PC-9 (cell line): Measurements from ENCODE around the gene CHCHD4. TPM values are rescaled to one million over a fixed set of nuclear protein-coding genes. Genes with fewer than 3 reads are reported as not detected.
A peak's percentile ranks its signal among the peaks of the same experiment; 100 is the strongest.

Experiments
- BruUV-seq: library from RNA; stranded (reverse); fragments of 400-500 nt; replicated peaks from 2 replicates; lab custom pipeline; 2021; lab: Mats Ljungman, UMichigan
- CTCF ChIA-PET: fragments of 300-600 bp; sonication (Branson Sonifier 250); formaldehyde crosslinking; loops from one replicate; lab custom pipeline; 2022; ENCODE audit warnings: antibody characterized with exemption; lab: Charles Lee
- POLR2A ChIA-PET: fragments of 300-600 bp; sonication (Branson Sonifier 250); formaldehyde crosslinking; loops from one replicate; lab custom pipeline; 2022; ENCODE audit warnings: antibody characterized with exemption; ENCODE audit not compliant: unreplicated experiment; lab: Charles Lee
- DNase-seq, 2 experiments: peaks; one replicate each; pipeline versions ENCODE4 v3.0.0 to v3.0.0-alpha.2; 2015 to 2022; ENCODE audit warnings: mixed read lengths in 1 of 2
- H2AFZ ChIP-seq: fragments of 200-600 bp; sonication (generic); 2 replicates; pipeline ENCODE4 v1.8.1; 2017; ENCODE audit warnings: antibody characterized with exemption
- H3F3A ChIP-seq: fragments of 200-600 bp; sonication (generic); 2 replicates; pipeline ENCODE4 v1.8.1; 2017; ENCODE audit warnings: antibody characterized with exemption, mild to moderate bottlenecking, low read depth; ENCODE audit not compliant: insufficient read depth
- H3K27ac ChIP-seq: fragments of 200-600 bp; sonication (generic); 2 replicates; pipeline ENCODE4 v1.6.1; 2016; ENCODE audit warnings: mixed run types
- H3K27me3 ChIP-seq: fragments of 200-600 bp; sonication (generic); 2 replicates; pipeline ENCODE4 v1.6.1; 2016; ENCODE audit warnings: low read depth, mixed run types; ENCODE audit not compliant: insufficient read depth
- H3K36me3 ChIP-seq: fragments of 200-600 bp; sonication (generic); 2 replicates; pipeline ENCODE4 v1.6.1; 2016; ENCODE audit warnings: low read depth, mixed run types
- H3K4me1 ChIP-seq: fragments of 200-600 bp; sonication (generic); replicated peaks from 2 replicates; pipeline ENCODE4 v1.6.1; 2016; ENCODE audit warnings: mixed run types; ENCODE audit not compliant: insufficient read depth
- H3K4me2 ChIP-seq: fragments of 200-600 bp; sonication (generic); 2 replicates; pipeline ENCODE4 v1.6.1; 2017; ENCODE audit warnings: mixed run types
- H3K4me3 ChIP-seq: fragments of 200-600 bp; sonication (generic); 2 replicates; pipeline ENCODE4 v1.6.1; 2016; ENCODE audit warnings: mixed run types
- H3K79me2 ChIP-seq: fragments of 200-600 bp; sonication (generic); 2 replicates; pipeline ENCODE4 v1.6.1; 2017; ENCODE audit warnings: low read depth, mixed run types
- H3K9me2 ChIP-seq: fragments of 200-600 bp; sonication (generic); 2 replicates; pipeline ENCODE4 v1.8.1; 2017; ENCODE audit warnings: mild to moderate bottlenecking; ENCODE audit not compliant: insufficient read depth
- H3K9me3 ChIP-seq: fragments of 200-600 bp; sonication (generic); 2 replicates; pipeline ENCODE4 v1.8.1; 2016; ENCODE audit warnings: low read depth; ENCODE audit not compliant: insufficient read depth
- H4K20me1 ChIP-seq: fragments of 200-600 bp; sonication (generic); 2 replicates; pipeline ENCODE4 v1.8.1; 2017; ENCODE audit not compliant: insufficient read depth
- EZH2 ChIP-seq: fragments of 200-600 bp; sonication (generic); IDR thresholded peaks from 2 replicates; pipeline ENCODE4 v1.8.0; 2017; ENCODE audit warnings: antibody characterized with exemption, low read depth
- intact Hi-C: fragments of 100-400 bp; cut with micrococcal nuclease; formaldehyde crosslinking; loops from one replicate; pipeline ENCODE4 v1.10.0; 2022; ENCODE audit not compliant: unreplicated experiment
- total RNA-seq: library from RNA; stranded (reverse); gene quantifications from 2 replicates; pipeline ENCODE4 v1.2.3, GENCODE V29; 2021
- TF ChIP-seq, protein P1 (sequence below): fragments of 200-600 bp; sonication (generic); conservative IDR thresholded peaks from 2 replicates; pipeline ENCODE4 v1.6.1; 2017; ENCODE audit warnings: mixed run types, antibody characterized with exemption, mild to moderate bottlenecking, moderate library complexity

CHCHD4 gene
- total RNA-seq, 1 experiment from 2014 or later, result 17.6 TPM

DNA sequence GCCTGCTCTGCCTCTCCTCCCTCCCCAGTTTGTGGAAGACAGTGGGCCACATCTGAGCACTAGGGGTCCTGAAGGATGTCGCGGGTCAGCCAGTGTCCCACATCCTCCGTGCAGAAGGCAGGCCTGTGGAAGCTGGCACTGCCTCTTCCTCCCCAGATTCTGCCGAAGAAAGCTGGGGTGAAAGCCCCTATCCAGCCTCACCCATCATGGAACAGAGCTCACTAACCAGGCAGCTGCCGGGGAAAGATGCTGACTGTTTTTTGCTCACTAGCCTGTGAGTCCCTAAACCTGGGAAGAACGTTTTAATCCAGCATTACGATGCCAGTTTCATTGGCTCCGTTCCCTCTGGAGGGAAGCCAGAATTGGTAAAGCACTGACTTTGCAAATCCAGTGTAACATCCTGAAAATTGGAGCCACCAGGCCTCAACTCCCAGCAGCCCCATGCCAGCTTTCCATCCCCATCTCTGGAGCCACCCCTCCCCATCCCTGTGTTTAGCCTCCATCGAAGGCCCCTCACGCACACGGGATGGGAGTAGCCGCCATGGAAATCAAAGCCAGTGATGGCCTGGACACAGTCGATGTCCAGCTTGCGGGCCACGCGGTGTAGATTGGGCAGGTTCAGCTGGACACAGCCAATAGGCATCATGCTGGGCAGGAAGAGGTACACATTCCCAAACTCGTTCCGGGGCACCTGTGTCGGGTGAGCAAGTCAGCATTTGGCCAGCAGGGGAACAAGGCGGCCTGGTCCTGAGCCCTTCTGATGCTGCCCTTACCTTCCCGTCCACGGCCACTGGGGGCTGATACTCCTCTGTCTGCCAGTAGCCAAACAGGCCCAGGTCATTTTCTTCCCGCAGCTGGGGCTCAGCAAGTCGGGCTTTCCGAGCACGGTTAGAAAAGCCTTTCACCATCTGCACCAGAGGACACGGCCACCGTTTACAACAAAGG, 23.6 kb upstream of the CHCHD4 start:
- Histone ChIP-seq H3K9me3 (no peaks in the 10 kb centered on the region), H3F3A (peaks cover 22% of the 10 kb centered on the region), H3K9me2 (no peaks in the 10 kb centered on the region), H2AFZ (no peak overlapping the region), H3K27me3 (no peaks in the 10 kb centered on the region), H3K4me3 (no peak overlapping the region), H4K20me1 (no peaks in the 10 kb centered on the region), H3K36me3 (peaks cover 5% of the 10 kb centered on the region; the same call in 1 of the 2 replicates), H3K79me2 (no peaks in the 10 kb centered on the region), H3K4me1 (peaks cover 29% of the 10 kb centered on the region), H3K4me2 (no peak overlapping the region), H3K27ac (no peak overlapping the region)
- TF ChIP-seq EZH2, result no peak
- TF ChIP-seq, protein P1, sequence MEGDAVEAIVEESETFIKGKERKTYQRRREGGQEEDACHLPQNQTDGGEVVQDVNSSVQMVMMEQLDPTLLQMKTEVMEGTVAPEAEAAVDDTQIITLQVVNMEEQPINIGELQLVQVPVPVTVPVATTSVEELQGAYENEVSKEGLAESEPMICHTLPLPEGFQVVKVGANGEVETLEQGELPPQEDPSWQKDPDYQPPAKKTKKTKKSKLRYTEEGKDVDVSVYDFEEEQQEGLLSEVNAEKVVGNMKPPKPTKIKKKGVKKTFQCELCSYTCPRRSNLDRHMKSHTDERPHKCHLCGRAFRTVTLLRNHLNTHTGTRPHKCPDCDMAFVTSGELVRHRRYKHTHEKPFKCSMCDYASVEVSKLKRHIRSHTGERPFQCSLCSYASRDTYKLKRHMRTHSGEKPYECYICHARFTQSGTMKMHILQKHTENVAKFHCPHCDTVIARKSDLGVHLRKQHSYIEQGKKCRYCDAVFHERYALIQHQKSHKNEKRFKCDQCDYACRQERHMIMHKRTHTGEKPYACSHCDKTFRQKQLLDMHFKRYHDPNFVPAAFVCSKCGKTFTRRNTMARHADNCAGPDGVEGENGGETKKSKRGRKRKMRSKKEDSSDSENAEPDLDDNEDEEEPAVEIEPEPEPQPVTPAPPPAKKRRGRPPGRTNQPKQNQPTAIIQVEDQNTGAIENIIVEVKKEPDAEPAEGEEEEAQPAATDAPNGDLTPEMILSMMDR, result peak; percentile 34; the same call in 1 of the 2 replicates
- ChIA-PET POLR2A (no interaction called here), CTCF (no interaction called here)
- intact Hi-C loops, result no loop called here
- BruUV-seq, result no TSS peak
- no peak for DNase-seq

DNA sequence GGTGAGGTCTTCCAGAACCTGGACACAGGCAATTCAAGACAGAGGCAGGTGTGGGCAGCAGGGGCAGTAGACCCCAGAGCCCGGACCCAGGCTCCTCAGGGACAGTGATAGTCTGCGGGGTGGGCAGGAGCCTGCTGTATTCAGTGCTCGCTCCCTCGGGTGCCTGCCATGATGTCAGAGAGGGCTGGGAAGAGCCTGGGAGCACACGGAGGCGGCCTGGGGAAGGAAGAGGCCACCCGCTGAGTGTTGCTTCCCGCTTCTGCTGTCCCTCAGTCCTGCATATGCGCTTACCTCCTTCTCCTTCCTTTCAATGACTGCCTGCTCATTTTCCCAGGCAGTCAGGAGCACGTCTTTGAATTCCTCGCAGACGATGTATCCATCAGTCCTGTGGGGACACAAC, 22.9 kb upstream of the CHCHD4 start:
- H2AFZ ChIP-seq, result no peak overlapping the region
- no peak for TF ChIP-seq EZH2
- TF ChIP-seq, protein P1, result no peak
- H3K36me3 ChIP-seq, result peaks cover 12% of the 10 kb centered on the region; the same call in 1 of the 2 replicates
- DNase-seq, result no peak
- ChIA-PET POLR2A (no interaction called here), CTCF (no interaction called here)
- H3K4me2 ChIP-seq, result no peak overlapping the region
- H3K27me3 ChIP-seq, result no peaks in the 10 kb centered on the region
- no peaks in the 10 kb centered on the region for H3K79me2 ChIP-seq
- H3K27ac ChIP-seq, result no peak overlapping the region
- intact Hi-C loops, result no loop called here
- peaks cover 35% of the 10 kb centered on the region for H3K4me1 ChIP-seq
- peaks cover 29% of the 10 kb centered on the region for H3F3A ChIP-seq
- no peak overlapping the region for H3K4me3 ChIP-seq
- H3K9me3 ChIP-seq, result no peaks in the 10 kb centered on the region
- H4K20me1 ChIP-seq, result no peaks in the 10 kb centered on the region
- no TSS peak for BruUV-seq
- H3K9me2 ChIP-seq, result no peaks in the 10 kb centered on the region

DNA sequence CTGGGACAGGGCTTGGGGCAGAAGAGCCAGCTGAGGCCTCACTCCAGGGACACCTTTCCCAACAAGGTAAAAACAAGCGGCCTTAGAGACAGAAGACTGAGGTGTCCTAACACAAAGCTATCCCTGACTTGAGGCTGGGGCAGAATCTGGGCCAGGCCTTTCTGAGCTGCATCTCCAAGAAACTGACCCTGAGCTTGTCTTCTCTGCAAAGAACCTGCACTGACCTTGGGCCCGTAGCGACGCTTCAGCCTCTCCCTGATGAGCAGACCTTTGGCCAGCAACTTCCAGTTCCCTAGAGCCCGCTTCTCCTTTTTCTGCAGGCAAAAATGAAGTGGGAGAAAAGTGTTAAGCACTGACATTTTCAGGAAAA, 22.4 kb upstream of the CHCHD4 start:
- Histone ChIP-seq H3K27ac (no peak overlapping the region), H3K27me3 (no peaks in the 10 kb centered on the region), H2AFZ (no peak overlapping the region), H3F3A (peaks cover 35% of the 10 kb centered on the region), H3K36me3 (peaks cover 18% of the 10 kb centered on the region), H3K4me2 (no peak overlapping the region), H3K79me2 (no peaks in the 10 kb centered on the region), H3K9me3 (no peaks in the 10 kb centered on the region), H3K9me2 (no peaks in the 10 kb centered on the region), H4K20me1 (no peaks in the 10 kb centered on the region), H3K4me1 (peaks cover 41% of the 10 kb centered on the region), H3K4me3 (no peak overlapping the region)
- intact Hi-C loops, result no loop called here
- DNase-seq, result no peak
- TF ChIP-seq EZH2, result no peak
- TF ChIP-seq, protein P1, result no peak
- ChIA-PET POLR2A (interaction anchor here (0.6 kb wide), 1 partner anchor 179 kb away, joined by 3 read pairs; no protein-coding TSS in a partner anchor), CTCF (no interaction called here)
- no TSS peak for BruUV-seq
